HepG2 (cell line): ENCODE data around the gene FMOD.

Experiments used
- ARNT ChIP-seq: fragments of 450-650 bp; IDR thresholded peaks from 2 replicates; pipeline ENCODE4 v1.6.1; 2017
- ETV6 ChIP-seq: sonication (generic); formaldehyde crosslinking; conservative IDR thresholded peaks from 2 replicates; pipeline ENCODE4 v1.4.0; 2020; ENCODE audit warnings: missing genetic modification reagents
- KLF6 ChIP-seq: IDR thresholded peaks from 2 replicates; pipeline ENCODE4 v1.8.0; 2016; ENCODE audit warnings: missing biosample characterization, missing genetic modification reagents
- MAZ ChIP-seq, 2 experiments: sonication (generic) in 1 of 2; formaldehyde crosslinking in 1 of 2; IDR thresholded peaks; 2 replicates each; pipeline versions ENCODE4 v1.5.0 to v1.6.1; 2012 to 2020; ENCODE audit warnings: low read depth in 2 of 2, mild to moderate bottlenecking in 2 of 2, borderline replicate concordance in 1 of 2, improper control_type of control experiment in 1 of 2, low read length in 1 of 2, missing genetic modification reagents in 1 of 2, moderate library complexity in 1 of 2
- MEIS2 ChIP-seq: sonication (generic); formaldehyde crosslinking; IDR thresholded peaks from 2 replicates; pipeline ENCODE4 v1.9.0; 2021; ENCODE audit warnings: mild to moderate bottlenecking, missing genetic modification reagents
- NR2C2 ChIP-seq: sonication (generic); formaldehyde crosslinking; IDR thresholded peaks from 2 replicates; pipeline ENCODE4 v1.4.0; 2020; ENCODE audit warnings: missing genetic modification reagents, mild to moderate bottlenecking, moderate library complexity, borderline replicate concordance
- PRPF4 ChIP-seq: fragments of 200-400 bp; formaldehyde crosslinking; IDR thresholded peaks from 2 replicates; pipeline ENCODE4 v1.6.1; 2016; ENCODE audit warnings: low read length, low read depth; ENCODE audit not compliant: poor library complexity, severe bottlenecking
- ZKSCAN1 ChIP-seq: fragments of 150-350 bp; IDR thresholded peaks from 2 replicates; pipeline ENCODE4 v1.6.1; 2014; ENCODE audit warnings: low read length
- TF ChIP-seq, protein P1 (sequence below): sonication (generic); formaldehyde crosslinking; IDR thresholded peaks from 2 replicates; pipeline ENCODE4 v1.4.0; 2020; ENCODE audit warnings: mild to moderate bottlenecking, missing genetic modification reagents
- TF ChIP-seq, protein P2 (sequence below): IDR thresholded peaks from 2 replicates; pipeline ENCODE4 v1.6.1; 2012; ENCODE audit warnings: inconsistent platforms
- TF ChIP-seq, protein P3 (sequence below): sonication (generic); formaldehyde crosslinking; IDR thresholded peaks from 2 replicates; pipeline ENCODE4 v1.5.0; 2020; ENCODE audit warnings: mild to moderate bottlenecking, missing genetic modification reagents, moderate library complexity
- TF ChIP-seq, protein P4 (sequence below): sonication (generic); formaldehyde crosslinking; IDR thresholded peaks from 2 replicates; pipeline ENCODE4 v1.8.1; 2023; ENCODE audit warnings: mild to moderate bottlenecking, missing genetic modification reagents, borderline replicate concordance

DNA sequence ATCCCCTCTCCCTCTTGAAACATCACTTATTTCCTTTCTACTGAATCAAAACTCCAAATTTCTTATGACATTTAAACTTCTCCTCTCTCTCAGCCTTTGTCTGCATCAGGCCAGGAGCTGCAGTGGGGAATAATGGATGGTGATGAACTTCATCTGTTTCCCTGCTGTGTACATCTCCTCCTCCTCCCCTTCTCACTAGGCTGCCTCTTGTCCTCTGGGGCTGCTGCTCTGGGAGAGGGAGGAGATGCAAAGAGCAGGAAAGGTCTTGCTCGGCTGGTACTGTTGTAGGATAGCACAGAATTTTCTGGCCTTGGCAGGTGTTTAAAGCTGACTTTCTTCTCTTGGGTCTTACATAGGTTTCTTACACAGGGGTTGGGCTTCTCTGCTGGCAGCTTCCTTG, 31.1 kb upstream of the FMOD start:
- TF ChIP-seq ZKSCAN1 (no peak), MEIS2 (no peak), MAZ (IDR thresholded peaks at IDR 0.05; ENCODE audit: borderline replicate concordance, low read depth, low read length) (no peak), MAZ (CRISPR knock-in tag; IDR thresholded peaks at IDR 0.05; ENCODE audit: low read depth) (no peak), ETV6 (no peak), ARNT (no peak), NR2C2 (no peak), KLF6 (CRISPR knock-in tag) (no peak), PRPF4 (no peak)
- TF ChIP-seq, protein P1, sequence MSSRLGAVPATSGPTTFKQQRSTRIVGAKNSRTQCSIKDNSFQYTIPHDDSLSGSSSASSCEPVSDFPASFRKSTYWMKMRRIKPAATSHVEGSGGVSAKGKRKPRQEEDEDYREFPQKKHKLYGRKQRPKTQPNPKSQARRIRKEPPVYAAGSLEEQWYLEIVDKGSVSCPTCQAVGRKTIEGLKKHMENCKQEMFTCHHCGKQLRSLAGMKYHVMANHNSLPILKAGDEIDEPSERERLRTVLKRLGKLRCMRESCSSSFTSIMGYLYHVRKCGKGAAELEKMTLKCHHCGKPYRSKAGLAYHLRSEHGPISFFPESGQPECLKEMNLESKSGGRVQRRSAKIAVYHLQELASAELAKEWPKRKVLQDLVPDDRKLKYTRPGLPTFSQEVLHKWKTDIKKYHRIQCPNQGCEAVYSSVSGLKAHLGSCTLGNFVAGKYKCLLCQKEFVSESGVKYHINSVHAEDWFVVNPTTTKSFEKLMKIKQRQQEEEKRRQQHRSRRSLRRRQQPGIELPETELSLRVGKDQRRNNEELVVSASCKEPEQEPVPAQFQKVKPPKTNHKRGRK (CRISPR knock-in tag): no peak
- TF ChIP-seq, protein P2, sequence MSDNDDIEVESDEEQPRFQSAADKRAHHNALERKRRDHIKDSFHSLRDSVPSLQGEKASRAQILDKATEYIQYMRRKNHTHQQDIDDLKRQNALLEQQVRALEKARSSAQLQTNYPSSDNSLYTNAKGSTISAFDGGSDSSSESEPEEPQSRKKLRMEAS: no peak
- TF ChIP-seq, protein P3, sequence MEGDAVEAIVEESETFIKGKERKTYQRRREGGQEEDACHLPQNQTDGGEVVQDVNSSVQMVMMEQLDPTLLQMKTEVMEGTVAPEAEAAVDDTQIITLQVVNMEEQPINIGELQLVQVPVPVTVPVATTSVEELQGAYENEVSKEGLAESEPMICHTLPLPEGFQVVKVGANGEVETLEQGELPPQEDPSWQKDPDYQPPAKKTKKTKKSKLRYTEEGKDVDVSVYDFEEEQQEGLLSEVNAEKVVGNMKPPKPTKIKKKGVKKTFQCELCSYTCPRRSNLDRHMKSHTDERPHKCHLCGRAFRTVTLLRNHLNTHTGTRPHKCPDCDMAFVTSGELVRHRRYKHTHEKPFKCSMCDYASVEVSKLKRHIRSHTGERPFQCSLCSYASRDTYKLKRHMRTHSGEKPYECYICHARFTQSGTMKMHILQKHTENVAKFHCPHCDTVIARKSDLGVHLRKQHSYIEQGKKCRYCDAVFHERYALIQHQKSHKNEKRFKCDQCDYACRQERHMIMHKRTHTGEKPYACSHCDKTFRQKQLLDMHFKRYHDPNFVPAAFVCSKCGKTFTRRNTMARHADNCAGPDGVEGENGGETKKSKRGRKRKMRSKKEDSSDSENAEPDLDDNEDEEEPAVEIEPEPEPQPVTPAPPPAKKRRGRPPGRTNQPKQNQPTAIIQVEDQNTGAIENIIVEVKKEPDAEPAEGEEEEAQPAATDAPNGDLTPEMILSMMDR (CRISPR knock-in tag): no peak
- TF ChIP-seq, protein P4, sequence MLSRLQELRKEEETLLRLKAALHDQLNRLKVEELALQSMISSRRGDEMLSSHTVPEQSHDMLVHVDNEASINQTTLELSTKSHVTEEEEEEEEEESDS: no peak
